RPMI7951 (cell line): ENCODE results near the gene OR3A2. TPM values are rescaled to one million over a fixed set of nuclear protein-coding genes. Genes with fewer than 3 reads are reported as not detected.
"Not testable (repeated sequence)": the region's sequence is repeated elsewhere in the genome, so short reads cannot be mapped to it uniquely, and the experiment has no call there.

Experiments used
- DNase-seq: peaks from one replicate; pipeline ENCODE4 v3.0.0-alpha.2; 2012; ENCODE audit warnings: low read depth
- total RNA-seq: library from RNA; depleted of rRNA; stranded (reverse); fragments of >200 nt; shearing (Covaris generic); gene quantifications from 2 replicates; pipeline ENCODE4 v1.2.3, GENCODE V29; 2014; rRNA removed

OR3A2 gene
- total RNA-seq, 1 experiment from 2014 or later, result not detected

DNA sequence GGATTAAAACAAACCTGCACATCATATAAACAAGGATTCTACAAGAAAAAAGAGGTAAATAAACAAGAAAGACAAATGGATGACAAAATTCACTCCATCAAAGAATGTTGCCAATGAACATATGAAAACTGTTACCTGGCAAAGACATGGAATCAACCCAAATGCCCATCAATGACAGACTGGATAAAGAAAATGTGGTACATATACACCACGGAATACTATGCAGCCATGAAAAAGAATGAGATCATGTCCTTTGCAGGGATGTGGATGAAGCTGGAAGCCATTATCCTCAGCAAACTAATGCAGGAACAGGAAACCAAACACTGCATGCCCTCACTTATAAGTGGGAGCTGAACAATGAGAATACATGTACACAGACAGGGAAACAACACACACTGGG is 92.6 kb downstream of the OR3A2 start:
- not testable (repeated sequence) for DNase-seq

DNA sequence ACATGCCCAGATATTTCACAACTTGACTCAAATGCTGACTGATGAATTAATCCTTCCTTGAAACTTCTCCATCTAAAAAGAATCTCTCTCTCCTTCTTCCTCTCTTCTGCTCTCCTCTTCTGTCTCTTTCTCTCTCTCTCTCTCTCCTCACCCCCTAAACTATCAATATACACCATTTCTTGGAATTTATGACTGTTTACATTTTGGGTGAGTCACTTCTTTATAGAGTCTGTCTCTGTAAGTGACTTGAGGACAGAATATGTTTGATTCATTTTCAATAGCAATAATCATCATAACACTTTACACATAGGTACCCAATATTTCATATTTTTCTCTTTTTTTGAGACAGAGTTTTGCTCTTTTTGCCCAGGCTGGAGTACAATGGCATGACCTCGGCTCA is 103.2 kb downstream of the OR3A2 start:
- DNase-seq, result no peak

DNA sequence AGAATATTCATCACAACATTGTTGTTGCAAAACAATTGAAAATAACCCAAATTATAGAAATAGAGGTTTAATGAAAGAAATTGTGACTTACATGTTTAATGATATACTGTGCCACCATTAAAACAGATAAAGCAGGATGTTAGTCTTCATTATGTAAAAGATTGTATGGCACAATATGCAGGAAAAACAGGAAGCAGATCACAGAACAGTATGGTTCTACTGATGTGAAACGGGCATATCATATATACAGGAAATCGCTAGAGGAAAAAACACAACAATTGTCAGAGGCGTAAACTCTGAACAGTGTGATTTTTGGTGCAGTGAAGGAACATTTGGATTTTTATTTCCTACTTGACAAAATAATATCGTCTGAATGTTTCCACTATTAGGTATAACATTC is 110.0 kb downstream of the OR3A2 start:
- DNase-seq, result no peak

DNA sequence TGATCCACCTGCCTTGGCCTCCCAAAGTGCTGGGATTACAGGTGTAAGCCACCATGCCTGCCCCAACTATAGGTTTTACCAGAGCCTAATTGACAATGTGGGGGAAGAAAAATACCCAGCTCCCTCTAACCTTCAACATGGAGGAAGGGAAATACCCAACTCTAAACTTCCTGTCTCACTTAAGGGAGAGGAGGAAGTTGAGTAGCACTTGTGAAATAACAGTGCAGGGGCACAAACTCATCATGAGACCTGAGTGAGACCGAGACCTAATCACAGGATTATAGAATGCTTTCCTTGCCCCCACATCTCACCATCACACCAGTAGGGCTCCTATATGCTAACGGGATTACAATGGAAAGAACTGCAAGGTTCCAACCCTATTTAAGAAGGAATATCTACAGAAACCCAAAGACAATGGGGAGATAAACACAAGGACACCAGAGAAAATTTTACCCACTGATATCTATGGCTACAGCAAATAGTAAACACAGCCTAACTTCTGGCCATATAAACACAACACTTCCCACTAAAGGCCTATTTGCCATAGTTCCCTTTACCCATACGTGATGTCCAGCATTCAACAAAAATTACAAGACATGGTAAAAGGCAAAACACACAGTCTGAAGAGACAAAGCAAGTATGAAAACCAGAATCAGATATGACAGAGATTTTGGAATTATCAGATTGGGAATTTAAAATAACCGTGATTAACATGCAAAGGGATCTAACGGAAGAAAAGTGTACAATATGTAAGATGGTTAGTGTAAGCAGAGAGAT is 114.8 kb downstream of the OR3A2 start:
- no peak for DNase-seq

DNA sequence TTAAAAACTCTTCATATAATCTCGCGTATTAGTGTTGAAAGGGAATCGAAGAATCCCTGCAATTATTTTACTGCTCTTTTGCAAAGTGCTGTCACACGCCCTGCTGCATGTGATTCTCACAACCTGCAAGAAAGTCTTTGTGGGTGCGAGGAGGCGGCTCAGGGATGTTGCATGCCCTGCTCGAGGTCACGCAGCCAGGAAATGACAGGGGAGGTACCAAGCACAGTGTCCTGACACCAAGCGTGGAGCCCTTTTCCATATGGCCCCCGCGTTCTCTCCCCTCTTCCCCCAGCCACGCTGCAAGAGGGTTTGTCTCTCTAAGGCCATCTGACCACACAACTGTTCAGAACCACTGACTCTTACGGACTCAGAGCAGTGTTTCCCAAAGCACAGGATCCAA is 125.5 kb downstream of the OR3A2 start:
- no peak for DNase-seq

DNA sequence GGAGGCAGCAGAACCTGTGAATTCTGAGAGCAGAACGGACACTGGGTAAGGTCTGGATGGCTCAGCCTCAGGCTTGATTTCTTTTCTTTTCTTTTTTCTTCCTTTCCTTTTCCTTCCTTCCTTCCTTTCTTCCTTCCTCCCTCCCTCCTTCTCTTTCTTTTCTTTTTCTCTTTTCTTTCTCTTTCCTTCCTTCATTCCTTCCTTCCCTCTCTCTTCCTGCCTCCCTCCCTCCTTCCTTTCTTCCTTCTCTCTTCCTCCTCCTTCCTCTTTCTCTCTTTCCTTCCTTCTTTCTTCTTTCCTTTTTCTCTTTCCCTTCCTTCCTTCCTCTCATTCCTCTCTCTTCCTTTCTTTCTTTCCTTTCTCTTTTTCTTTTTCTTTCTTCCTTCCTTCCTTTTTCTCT is 125.9 kb downstream of the OR3A2 start:
- DNase-seq, result no peak

DNA sequence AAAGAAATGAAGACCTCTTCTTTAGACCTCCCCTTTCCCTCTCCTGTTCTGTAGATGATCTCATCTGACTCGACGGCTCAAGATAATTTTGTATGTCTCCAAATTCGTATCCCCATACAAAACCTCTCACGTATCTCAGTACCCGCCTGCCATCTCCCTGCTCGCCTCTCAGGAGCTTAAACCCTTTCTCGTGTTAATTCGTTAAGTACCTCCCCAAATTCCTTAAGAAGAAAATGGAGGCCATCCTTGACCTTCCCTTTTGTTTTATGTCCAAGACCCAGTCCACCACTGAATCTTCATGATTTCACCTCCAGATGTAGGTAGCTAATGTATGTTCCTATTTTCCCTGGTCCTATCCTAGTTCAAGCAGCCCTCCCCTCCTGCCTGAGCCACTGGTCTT is 129.5 kb downstream of the OR3A2 start:
- no peak for DNase-seq

DNA sequence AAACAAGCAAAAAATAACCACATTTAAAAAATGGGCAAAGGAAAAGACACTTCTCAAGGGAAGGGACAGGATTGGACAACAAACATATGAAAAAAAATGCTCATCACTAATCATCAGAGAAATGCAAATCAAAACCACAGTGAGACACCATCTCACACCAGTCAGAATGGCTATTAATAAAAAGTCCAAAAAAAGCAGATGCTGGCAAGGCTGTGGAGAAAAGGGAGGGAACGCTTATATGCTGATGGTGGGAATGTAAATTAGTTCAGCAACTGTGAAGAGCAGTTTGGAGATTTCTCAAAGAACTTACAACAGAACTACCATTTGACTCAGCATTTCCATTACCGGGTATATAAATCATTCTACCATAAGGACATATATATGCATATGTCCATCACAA is 137.1 kb downstream of the OR3A2 start:
- not testable (repeated sequence) for DNase-seq

DNA sequence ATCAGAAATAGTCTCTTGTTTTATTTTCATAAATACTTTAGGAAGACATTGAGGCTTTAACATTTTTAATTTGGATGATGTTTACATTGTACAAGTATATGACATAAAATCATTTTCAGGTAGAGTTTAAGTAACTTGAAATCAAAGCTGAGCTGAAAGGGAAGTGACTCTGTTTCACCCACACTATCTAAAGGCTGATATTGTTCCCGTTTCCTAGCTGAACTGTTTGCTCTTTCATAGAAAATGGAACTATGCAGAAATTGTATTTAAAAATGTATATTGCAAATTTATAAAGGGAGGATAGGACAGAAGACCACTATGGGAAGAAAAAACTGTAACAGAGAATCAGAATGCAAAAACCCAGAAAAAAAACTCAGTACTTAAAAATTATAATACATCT is 141.3 kb downstream of the OR3A2 start:
- DNase-seq, result not testable (repeated sequence)

DNA sequence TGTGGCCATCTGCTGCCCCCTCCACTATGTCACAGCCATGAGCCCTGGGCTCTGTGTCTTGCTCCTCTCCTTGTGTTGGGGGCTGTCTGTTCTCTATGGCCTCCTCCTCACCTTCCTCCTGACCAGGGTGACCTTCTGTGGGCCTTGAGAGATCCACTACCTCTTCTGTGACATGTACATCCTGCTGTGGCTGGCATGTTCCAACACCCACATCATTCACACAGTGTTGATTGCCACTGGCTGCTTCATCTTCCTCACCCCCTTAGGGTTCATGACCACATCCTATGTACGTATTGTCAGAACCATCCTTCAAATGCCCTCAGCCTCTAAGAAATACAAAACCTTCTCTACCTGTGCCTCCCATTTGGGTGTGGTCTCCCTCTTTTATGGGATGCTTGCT is 145.1 kb downstream of the OR3A2 start:
- DNase-seq, result not testable (repeated sequence)

DNA sequence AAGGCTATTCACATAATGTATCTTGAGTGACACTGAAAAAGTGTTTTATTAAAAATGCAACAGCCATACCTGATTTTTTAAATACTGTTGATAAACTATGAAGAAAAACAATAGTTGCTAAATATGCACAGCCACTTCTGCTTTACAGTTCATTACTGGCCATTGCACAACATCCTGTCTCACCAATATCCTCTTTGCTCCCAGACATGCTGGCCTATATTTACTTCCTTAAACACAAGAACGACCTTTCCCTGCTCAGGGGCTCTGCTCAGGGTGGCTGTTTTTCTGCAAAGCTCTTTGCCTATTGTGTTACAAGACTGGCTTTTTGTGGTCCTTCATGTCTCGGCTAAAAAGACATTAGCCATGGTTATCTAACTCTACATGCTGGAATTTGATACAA is 147.4 kb downstream of the OR3A2 start:
- not testable (repeated sequence) for DNase-seq

DNA sequence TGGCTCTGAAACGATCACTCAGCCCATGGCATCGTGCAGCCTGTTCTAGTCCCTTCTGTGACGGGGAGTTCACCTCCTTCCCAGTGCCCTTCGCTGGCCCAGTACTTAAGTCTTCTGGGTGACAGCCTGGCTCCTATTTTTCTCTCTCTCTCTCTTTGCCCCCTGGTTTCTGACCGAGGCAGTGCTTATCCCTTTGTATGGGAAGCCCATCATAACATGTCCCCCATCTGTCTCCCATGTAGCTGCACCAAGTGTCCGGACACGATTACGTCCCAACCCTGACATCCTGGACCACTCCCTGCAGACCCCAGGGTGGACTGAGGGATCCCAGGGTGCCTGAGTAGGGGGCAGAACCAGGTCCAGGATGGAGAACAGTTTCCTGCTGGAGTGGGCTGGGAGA is 153.8 kb downstream of the OR3A2 start:
- DNase-seq, result not testable (repeated sequence)

Other genes with a start within 250 kb of the OR3A2 start
- not detected in 2 replicates for gene OR1A2, start 188.8 kb downstream of the OR3A2 start, total RNA-seq
- not detected in 2 replicates for gene OR1A1, start 178.6 kb downstream of the OR3A2 start, total RNA-seq
- not detected in 2 replicates for gene OR3A1, start 87.9 kb downstream of the OR3A2 start, total RNA-seq
- not detected in 2 replicates for gene OR1E1, start 12.1 kb upstream of the OR3A2 start, total RNA-seq
- gene OR3A3, start 25.1 kb upstream of the OR3A2 start, total RNA-seq, result not detected in 2 replicates
- not detected in 2 replicates for gene OR1E2, start 47.5 kb upstream of the OR3A2 start, total RNA-seq
- not detected in 2 replicates for gene SPATA22, start 85.5 kb upstream of the OR3A2 start, total RNA-seq
- 0.10 and 1.2 TPM in 2 replicates for gene ASPA, start 89.7 kb upstream of the OR3A2 start, total RNA-seq
- gene TRPV3, start 171.5 kb upstream of the OR3A2 start, total RNA-seq, result under 0.01 and 0.10 TPM in 2 replicates
- gene TRPV1, start 223.1 kb upstream of the OR3A2 start, total RNA-seq, result 0.72 and 0.78 TPM in 2 replicates
- gene SHPK, start 249.9 kb upstream of the OR3A2 start, total RNA-seq, result 9.2 and 11.3 TPM in 2 replicates